ENCODE results near the gene TWNK.

DNA sequence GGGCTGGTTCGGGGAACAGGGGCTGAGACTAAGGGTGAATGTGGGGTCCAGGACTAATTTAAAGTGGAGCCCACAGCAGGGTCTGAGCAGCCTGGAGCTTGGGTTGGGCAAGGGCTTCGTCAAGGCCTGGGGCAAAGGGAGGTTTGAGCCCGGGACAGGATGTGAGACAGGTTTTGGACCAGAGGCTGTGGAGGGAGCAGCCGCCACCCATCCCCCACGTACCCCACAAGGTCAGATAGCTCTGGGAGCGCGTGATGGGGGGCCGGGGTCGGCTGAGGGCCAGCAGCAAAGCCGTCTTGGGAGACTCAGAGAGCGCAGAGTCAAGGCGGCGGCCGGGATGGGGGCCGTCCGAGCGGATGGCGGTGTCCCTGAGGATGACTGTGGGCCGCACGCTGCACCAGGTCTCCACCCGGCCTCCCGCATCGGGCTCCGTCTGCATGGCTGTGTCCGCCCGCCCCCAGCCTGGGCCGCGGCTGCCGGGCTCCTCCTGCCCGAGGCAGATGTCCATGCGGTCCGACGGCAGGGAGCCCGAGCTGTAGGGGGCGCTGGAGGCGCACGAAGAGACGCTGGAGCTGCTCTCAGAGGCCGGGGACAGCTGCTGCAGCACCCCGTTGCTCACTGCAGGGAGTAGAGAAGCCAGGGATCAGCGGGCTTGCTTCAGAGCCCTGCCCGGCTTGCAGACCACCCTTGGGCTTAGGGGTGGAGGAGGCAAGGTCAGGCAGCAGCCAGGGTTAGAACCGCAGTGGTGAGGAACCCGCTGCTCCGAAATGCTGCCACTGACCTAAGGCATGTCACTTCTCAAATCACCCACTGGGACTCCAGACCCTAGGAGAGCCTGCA, 31.5 kb downstream of the TWNK start:
- TF ChIP-seq YY1 (IDR thresholded peaks at IDR 0.05; ENCODE audit: insufficient read depth, insufficient read length) (no peak), SUZ12 (IDR thresholded peaks at IDR 0.05; ENCODE audit: extremely low read depth, insufficient read depth, insufficient read length) (no peak), ZNF274 (IDR thresholded peaks at IDR 0.05; ENCODE audit: low read depth, low read length) (no peak)
